SU-DHL-6 (cell line): ENCODE data around the gene APEX1.
"Not testable (repeated sequence)": the region's sequence is repeated elsewhere in the genome, so short reads cannot be mapped to it uniquely, and the experiment has no call there.

Experiments
- H2AFZ ChIP-seq: fragments of 200-600 bp; sonication (generic); 2 replicates; pipeline ENCODE4 v1.6.1; 2014; ENCODE audit warnings: low read depth, mild to moderate bottlenecking, moderate library complexity, mixed read lengths, antibody characterized with exemption, low read length; ENCODE audit not compliant: severe bottlenecking
- H3F3A ChIP-seq: fragments of 200-600 bp; shearing (Covaris generic); 2 replicates; pipeline ENCODE4 v1.6.0; 2016; ENCODE audit warnings: antibody characterized with exemption, mild to moderate bottlenecking; ENCODE audit not compliant: insufficient read depth
- H3K27ac ChIP-seq: fragments of 200-600 bp; sonication (generic); 2 replicates; pipeline ENCODE4 v1.5.1; 2016; ENCODE audit warnings: low read depth, mild to moderate bottlenecking, low read length, moderate library complexity, mixed read lengths
- H3K27me3 ChIP-seq: fragments of 200-600 bp; sonication (generic), shearing (Covaris generic); 2 replicates; pipeline ENCODE4 v1.6.0; 2014; ENCODE audit warnings: mild to moderate bottlenecking, low read length
- H3K36me3 ChIP-seq: fragments of 200-600 bp; sonication (generic); 2 replicates; pipeline ENCODE4 v1.6.1; 2014; ENCODE audit warnings: mild to moderate bottlenecking, low read length, mixed read lengths
- H3K4me2 ChIP-seq: fragments of 300-600, 200-600 bp; shearing (Covaris generic), sonication (generic); 2 replicates; pipeline ENCODE4 v1.6.0; 2014; ENCODE audit warnings: low read length, low read depth, mild to moderate bottlenecking; ENCODE audit not compliant: poor library complexity, severe bottlenecking
- H3K4me3 ChIP-seq: fragments of 200-600 bp; sonication (generic); 2 replicates; pipeline ENCODE4 v1.5.1; 2014; ENCODE audit warnings: antibody characterized with exemption, low read length, mild to moderate bottlenecking, mixed read lengths; ENCODE audit not compliant: insufficient read depth, poor library complexity, severe bottlenecking
- H3K79me2 ChIP-seq: fragments of 200-600 bp; sonication (generic); 2 replicates; pipeline ENCODE4 v1.6.1; 2014; ENCODE audit warnings: mild to moderate bottlenecking, low read length, moderate library complexity; ENCODE audit not compliant: insufficient read depth
- H3K9ac ChIP-seq: fragments of 200-600 bp; sonication (generic); 2 replicates; pipeline ENCODE4 v1.7.0; 2014; ENCODE audit warnings: mild to moderate bottlenecking, low read length
- H3K9me2 ChIP-seq: fragments of 200-600 bp; sonication (generic); replicated peaks from 2 replicates; pipeline ENCODE4 v1.6.1; 2014; ENCODE audit warnings: low read length; ENCODE audit not compliant: insufficient read depth
- H3K9me3 ChIP-seq: fragments of 200-600 bp; sonication (generic); 2 replicates; pipeline ENCODE4 v1.6.1; 2014; ENCODE audit warnings: low read length, mixed read lengths; ENCODE audit not compliant: insufficient read depth
- H4K20me1 ChIP-seq: fragments of 200-600 bp; sonication (generic); 2 replicates; pipeline ENCODE4 v1.6.1; 2014; ENCODE audit warnings: low read depth, mild to moderate bottlenecking, antibody characterized with exemption, low read length, moderate library complexity, mixed read lengths
- EZH2phosphoT487 ChIP-seq: fragments of 200-600 bp; sonication (generic), shearing (Covaris generic); conservative IDR thresholded peaks from 2 replicates; pipeline ENCODE4 v1.6.1; 2018; ENCODE audit warnings: mild to moderate bottlenecking, antibody characterized with exemption, low read length, moderate library complexity, mixed read lengths
- TF ChIP-seq, protein P1 (sequence below): fragments of 200-600 bp; sonication (generic); IDR thresholded peaks from one replicate; pipeline ENCODE4 v1.5.1; 2017; ENCODE audit warnings: antibody characterized with exemption, mild to moderate bottlenecking, low read length, moderate library complexity; ENCODE audit not compliant: insufficient read depth, poor library complexity, severe bottlenecking

The APEX1 gene

DNA sequence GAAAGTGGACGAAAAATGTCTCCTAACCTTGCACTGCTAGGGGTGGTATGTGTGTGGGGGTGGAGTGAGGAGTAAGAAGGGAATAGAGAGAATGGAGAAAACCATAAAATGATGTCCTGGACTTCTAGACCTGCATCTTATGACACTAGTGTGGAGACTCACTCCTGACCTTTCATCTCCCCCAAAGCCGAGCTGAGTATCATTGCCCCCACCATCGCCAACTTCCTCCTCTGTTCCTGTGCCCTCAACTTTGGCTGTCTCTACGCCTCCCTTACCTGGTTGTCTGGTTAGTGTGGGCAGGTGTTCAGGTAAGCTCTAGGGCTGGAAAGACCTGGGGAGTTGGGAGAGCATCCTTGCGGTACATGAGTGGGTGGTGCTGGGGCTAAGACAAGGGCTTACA is 14.6 kb upstream of the APEX1 start:
- H3F3A ChIP-seq = no peaks in the 10 kb centered on the region
- H3K9me3 ChIP-seq = no peaks in the 10 kb centered on the region
- H3K9me2 ChIP-seq = no peaks in the 10 kb centered on the region
- H3K4me3 ChIP-seq = no peak overlapping the region
- no peak overlapping the region for H3K9ac ChIP-seq
- no peak for TF ChIP-seq EZH2phosphoT487
- TF ChIP-seq, protein P1, sequence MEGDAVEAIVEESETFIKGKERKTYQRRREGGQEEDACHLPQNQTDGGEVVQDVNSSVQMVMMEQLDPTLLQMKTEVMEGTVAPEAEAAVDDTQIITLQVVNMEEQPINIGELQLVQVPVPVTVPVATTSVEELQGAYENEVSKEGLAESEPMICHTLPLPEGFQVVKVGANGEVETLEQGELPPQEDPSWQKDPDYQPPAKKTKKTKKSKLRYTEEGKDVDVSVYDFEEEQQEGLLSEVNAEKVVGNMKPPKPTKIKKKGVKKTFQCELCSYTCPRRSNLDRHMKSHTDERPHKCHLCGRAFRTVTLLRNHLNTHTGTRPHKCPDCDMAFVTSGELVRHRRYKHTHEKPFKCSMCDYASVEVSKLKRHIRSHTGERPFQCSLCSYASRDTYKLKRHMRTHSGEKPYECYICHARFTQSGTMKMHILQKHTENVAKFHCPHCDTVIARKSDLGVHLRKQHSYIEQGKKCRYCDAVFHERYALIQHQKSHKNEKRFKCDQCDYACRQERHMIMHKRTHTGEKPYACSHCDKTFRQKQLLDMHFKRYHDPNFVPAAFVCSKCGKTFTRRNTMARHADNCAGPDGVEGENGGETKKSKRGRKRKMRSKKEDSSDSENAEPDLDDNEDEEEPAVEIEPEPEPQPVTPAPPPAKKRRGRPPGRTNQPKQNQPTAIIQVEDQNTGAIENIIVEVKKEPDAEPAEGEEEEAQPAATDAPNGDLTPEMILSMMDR = no peak
- no peaks in the 10 kb centered on the region for H3K79me2 ChIP-seq
- no peak overlapping the region for H3K4me2 ChIP-seq
- H2AFZ ChIP-seq = no peak overlapping the region
- H4K20me1 ChIP-seq = no peaks in the 10 kb centered on the region
- H3K27me3 ChIP-seq = no peaks in the 10 kb centered on the region
- H3K36me3 ChIP-seq = 0 out of 2 replicates have a peak, but pooled peaks cover 3% of the 10 kb centered on the region
- no peak overlapping the region for H3K27ac ChIP-seq

DNA sequence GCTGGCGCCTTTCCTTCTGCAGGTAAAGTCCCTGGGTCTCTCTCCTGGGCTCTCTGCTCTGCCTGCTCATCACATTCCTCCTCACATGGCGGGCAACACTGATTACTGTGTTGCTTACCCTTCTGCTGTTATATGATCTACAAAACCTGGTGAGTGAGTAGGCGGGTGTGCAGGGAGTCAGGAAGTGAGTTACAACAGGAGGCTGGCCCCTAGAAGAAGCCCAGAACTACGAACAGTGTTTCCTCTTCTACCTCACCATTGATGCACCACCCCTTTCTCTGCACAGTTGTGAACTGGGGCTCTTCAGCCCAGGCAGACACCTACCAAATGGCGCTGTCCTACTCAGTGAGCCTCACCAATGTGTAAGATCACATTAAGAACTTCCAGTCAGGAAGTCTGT is 14.1 kb upstream of the APEX1 start:
- 0 out of 2 replicates have a peak, but pooled peaks cover 4% of the 10 kb centered on the region for H3K36me3 ChIP-seq
- no peaks in the 10 kb centered on the region for H3K27me3 ChIP-seq
- TF ChIP-seq, protein P1 = no peak
- TF ChIP-seq EZH2phosphoT487 = no peak
- no peaks in the 10 kb centered on the region for H4K20me1 ChIP-seq
- H3K27ac ChIP-seq = no peak overlapping the region
- H3F3A ChIP-seq = no peaks in the 10 kb centered on the region
- H3K4me3 ChIP-seq = no peak overlapping the region
- no peak overlapping the region for H3K4me2 ChIP-seq
- H3K9ac ChIP-seq = no peak overlapping the region
- H2AFZ ChIP-seq = no peak overlapping the region
- no peaks in the 10 kb centered on the region for H3K9me3 ChIP-seq
- no peaks in the 10 kb centered on the region for H3K79me2 ChIP-seq
- no peaks in the 10 kb centered on the region for H3K9me2 ChIP-seq

DNA sequence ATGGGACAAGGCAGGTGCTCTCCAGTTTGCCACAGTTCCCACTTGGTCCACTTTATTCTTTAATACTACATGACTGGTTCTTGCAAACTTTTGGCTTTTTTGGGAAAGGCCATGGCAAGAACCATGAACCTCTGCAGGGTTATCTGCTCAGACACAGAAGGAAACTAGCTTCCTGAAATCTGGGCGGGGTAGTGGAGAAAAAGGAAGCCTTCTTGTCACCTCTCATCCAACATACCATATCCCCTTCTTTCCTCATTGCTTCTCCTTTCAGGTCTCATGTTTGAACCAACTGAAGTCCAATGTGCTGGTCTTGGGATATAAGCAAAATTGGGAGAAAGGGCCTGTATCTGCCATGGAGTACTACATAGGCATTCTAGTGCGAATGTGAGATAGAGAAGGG is 13.6 kb upstream of the APEX1 start:
- Histone ChIP-seq H3K9ac (no peak overlapping the region), H3K27ac (no peak overlapping the region), H3K9me3 (no peaks in the 10 kb centered on the region), H2AFZ (no peak overlapping the region), H3K36me3 (0 out of 2 replicates have a peak, but pooled peaks cover 5% of the 10 kb centered on the region), H4K20me1 (no peaks in the 10 kb centered on the region), H3F3A (no peaks in the 10 kb centered on the region), H3K4me2 (no peak overlapping the region), H3K79me2 (no peaks in the 10 kb centered on the region), H3K27me3 (no peaks in the 10 kb centered on the region), H3K4me3 (no peak overlapping the region), H3K9me2 (no peaks in the 10 kb centered on the region)
- TF ChIP-seq, protein P1 = no peak
- no peak for TF ChIP-seq EZH2phosphoT487

- H3K9ac ChIP-seq, H3K4me2 ChIP-seq, H3K9me3 ChIP-seq, H4K20me1 ChIP-seq, H3K4me3 ChIP-seq, H3K27me3 ChIP-seq, H3K9me2 ChIP-seq, H3K79me2 ChIP-seq, H3K27ac ChIP-seq, H3F3A ChIP-seq, H2AFZ ChIP-seq: not testable (repeated sequence)
- H3K36me3 ChIP-seq = peaks cover 12% of the 10 kb centered on the region; the same call in 1 of the 2 replicates
Observed at GRCh38 chr14:20443650-20444049, 11.4 kb upstream of the APEX1 start.
